Measurements from ENCODE around the gene F10. TPM values are rescaled to one million over a fixed set of nuclear protein-coding genes. Genes with fewer than 3 reads are reported as not detected.

Gene F10
- total RNA-seq, 1 donor from 2014 or later, result not detected

DNA sequence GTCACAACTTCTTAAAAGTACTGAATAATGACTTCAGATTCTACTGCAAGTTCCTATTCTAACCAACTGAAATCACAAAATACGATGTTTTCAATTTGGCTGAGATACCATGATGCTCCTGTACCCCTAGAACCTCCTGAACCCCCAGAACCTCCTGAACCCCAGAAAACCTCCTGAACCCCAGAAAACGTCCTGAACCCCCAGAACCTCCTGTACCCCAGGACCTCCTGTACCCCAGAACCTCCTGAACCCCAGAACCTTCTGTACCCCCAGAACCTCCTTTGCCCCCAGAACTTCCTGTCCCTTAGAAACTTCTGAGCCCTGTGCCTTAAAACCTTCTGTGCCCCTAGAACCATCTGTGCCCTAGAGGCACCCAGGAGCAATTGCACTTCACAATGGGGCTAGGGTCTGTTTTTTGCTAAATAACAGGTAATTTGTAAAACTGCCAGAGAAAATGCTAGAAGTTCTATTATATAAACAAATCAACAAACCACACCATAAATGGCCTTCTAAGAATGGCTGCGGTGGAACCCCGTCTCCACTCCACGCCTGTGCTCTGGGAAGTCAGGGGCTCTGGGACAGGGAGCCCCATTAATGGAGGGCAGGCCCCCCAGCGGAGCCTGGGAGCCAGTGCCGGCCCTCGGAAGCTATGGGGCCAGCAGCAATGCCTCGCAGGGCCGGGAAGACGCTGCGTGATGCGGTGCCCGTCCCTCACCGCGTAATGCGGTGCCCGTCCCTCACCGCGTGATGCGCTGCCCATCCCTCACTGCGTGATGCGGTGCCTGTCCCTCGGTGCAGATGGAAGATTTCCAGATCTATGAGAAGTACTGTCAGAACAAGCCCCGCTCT lies 38.3 kb upstream of the F10 start:
- no peak for DNase-seq
- H3K36me3 Mint-ChIP-seq (ENCODE audit: low read depth), result peaks cover 14% of the 10 kb centered on the region
- no peak overlapping the region for H3K27ac Mint-ChIP-seq
- no peak overlapping the region for H3K4me3 Mint-ChIP-seq
- CTCF ChIA-PET, result no interaction called here
- POLR2A ChIA-PET, result no interaction called here
- H3K27me3 Mint-ChIP-seq, result no peaks in the 10 kb centered on the region
- no peaks in the 10 kb centered on the region for H3K4me1 Mint-ChIP-seq
- no peaks in the 10 kb centered on the region for H3K9me3 Mint-ChIP-seq
- TF ChIP-seq, protein P1, sequence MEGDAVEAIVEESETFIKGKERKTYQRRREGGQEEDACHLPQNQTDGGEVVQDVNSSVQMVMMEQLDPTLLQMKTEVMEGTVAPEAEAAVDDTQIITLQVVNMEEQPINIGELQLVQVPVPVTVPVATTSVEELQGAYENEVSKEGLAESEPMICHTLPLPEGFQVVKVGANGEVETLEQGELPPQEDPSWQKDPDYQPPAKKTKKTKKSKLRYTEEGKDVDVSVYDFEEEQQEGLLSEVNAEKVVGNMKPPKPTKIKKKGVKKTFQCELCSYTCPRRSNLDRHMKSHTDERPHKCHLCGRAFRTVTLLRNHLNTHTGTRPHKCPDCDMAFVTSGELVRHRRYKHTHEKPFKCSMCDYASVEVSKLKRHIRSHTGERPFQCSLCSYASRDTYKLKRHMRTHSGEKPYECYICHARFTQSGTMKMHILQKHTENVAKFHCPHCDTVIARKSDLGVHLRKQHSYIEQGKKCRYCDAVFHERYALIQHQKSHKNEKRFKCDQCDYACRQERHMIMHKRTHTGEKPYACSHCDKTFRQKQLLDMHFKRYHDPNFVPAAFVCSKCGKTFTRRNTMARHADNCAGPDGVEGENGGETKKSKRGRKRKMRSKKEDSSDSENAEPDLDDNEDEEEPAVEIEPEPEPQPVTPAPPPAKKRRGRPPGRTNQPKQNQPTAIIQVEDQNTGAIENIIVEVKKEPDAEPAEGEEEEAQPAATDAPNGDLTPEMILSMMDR (IDR thresholded peaks at IDR 0.05), result no peak
- intact Hi-C loops (cut with micrococcal nuclease), result no loop called here
- ATAC-seq (ENCODE audit: low read depth), result no peak

DNA sequence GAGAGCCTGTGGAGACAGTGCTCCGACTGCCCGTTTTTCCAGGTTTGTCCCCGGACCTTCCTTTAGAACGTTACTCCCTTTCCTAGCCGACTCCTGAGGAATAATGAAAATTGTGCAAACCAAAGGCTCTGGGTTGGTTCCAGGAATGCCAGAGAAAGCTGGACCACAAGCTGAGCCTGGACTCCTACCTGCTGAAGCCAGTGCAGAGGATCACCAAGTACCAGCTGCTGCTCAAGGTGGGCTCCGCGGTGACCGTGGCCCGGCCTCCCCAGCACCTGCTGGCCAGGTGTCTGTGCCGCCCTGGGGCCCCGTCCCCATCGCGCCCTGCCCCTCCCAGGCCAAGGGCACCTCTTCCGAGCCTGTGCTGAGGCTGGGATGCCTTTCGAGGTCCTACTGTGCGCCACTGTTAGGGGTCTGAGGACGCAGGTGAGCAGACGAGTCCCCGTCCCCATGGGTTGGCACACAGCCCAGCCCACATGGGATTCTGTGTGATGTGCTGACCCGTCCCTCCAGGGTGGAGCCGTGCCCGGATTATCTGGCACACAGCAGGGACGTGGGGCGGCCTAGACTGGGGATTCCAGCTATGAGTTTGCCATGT lies 37.6 kb upstream of the F10 start:
- Mint-ChIP-seq H3K36me3 (ENCODE audit: low read depth) (peaks cover 14% of the 10 kb centered on the region), H3K4me1 (no peaks in the 10 kb centered on the region), H3K27ac (no peak overlapping the region), H3K27me3 (no peaks in the 10 kb centered on the region), H3K9me3 (no peaks in the 10 kb centered on the region), H3K4me3 (no peak overlapping the region)
- no peak for DNase-seq
- intact Hi-C loops (cut with micrococcal nuclease), result no loop called here
- CTCF ChIA-PET, result no interaction called here
- POLR2A ChIA-PET, result no interaction called here
- no peak for ATAC-seq (ENCODE audit: low read depth)
- TF ChIP-seq, protein P1 (IDR thresholded peaks at IDR 0.05), result no peak

DNA sequence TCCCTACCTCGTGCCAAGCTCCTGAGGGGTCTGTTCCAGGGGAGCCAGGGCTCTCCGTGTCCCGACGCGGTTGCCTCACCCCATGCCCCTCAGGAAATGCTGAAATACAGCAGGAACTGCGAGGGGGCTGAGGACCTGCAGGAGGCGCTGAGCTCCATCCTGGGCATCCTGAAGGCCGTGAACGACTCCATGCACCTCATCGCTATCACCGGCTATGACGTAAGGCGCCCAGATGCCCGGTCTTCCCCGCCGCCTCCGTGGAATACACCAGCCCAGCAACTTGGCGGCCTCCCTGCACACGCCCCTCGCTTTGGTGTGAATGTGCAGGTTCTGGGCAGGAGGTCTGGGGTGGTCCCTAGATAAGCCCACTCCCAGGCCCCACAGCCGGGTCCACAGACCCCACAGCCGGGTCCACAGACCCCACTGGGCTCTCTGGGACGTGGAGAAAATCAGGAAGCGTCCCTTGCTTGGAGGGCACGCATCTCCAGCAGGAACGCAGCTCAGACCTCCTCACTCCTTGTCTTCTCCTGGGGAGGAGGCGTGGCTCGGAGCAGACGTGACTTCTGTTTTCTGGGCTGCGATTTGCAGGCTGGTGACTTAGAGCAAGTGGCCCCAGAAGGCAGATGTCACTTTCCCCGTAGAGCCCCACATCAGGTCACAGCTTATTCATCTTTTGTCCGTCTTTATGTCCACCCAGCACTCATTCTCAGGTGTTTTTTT lies 36.4 kb upstream of the F10 start:
- ChIA-PET POLR2A (no interaction called here), CTCF (no interaction called here)
- intact Hi-C loops (cut with micrococcal nuclease), result no loop called here
- no peak for ATAC-seq (ENCODE audit: low read depth)
- no peak overlapping the region for H3K27ac Mint-ChIP-seq
- H3K4me1 Mint-ChIP-seq, result no peaks in the 10 kb centered on the region
- H3K27me3 Mint-ChIP-seq, result no peaks in the 10 kb centered on the region
- no peak for DNase-seq
- H3K9me3 Mint-ChIP-seq, result no peaks in the 10 kb centered on the region
- no peak overlapping the region for H3K4me3 Mint-ChIP-seq
- TF ChIP-seq, protein P1 (IDR thresholded peaks at IDR 0.05), result no peak
- peaks cover 14% of the 10 kb centered on the region for H3K36me3 Mint-ChIP-seq (ENCODE audit: low read depth)

DNA sequence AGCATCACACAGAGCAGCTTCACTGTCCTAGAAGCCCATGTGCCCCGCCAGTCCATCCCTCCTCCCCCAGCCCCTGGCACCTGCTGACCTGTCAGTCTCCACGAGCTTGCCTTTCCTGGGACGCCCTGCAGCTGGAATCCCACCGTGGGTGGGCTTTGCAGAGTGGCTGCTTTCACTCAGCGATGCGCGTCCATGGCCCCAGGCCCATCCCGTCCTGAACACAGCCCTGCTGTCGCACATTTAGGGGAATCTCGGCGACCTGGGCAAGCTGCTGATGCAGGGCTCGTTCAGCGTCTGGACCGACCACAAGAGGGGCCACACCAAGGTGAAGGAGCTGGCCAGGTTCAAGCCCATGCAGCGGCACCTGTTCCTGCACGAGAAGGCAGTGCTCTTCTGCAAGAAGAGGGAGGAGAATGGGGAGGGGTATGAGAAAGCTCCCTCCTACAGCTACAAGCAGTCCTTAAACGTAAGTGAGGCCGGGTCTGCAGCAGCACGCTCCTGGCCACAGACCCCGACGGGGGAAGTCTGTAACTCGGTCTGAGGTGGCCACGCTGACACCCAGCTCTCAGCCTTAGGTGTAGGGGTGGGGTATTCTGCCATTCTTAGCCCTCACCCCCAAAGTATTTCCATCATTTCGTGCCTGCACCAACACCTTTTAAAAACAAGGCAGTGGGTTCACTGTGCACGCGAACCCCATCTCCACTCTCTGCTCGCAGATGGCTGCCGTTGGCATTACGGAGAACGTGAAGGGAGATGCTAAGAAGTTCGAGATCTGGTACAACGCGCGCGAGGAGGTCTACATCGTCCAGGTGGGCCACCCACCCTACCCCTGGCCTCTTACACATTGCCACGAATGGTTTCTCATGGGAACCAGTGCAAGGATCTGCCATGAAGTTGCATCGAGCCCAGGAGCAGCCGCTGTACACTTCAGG lies 35.3 kb upstream of the F10 start:
- DNase-seq, result no peak
- Mint-ChIP-seq H3K36me3 (ENCODE audit: low read depth) (peaks cover 14% of the 10 kb centered on the region), H3K27me3 (no peaks in the 10 kb centered on the region), H3K4me1 (no peaks in the 10 kb centered on the region), H3K4me3 (no peak overlapping the region), H3K27ac (no peak overlapping the region), H3K9me3 (no peaks in the 10 kb centered on the region)
- intact Hi-C loops (cut with micrococcal nuclease), result no loop called here
- ChIA-PET POLR2A (no interaction called here), CTCF (no interaction called here)
- ATAC-seq (ENCODE audit: low read depth), result no peak
- TF ChIP-seq, protein P1 (IDR thresholded peaks at IDR 0.05), result no peak

Measured in activated B cell treated with CpG ODN at 0.5 μM for 24 hours (primary cell).